GM12892 (cell line): ENCODE measurements around the gene RRP1B. TPM values are rescaled to one million over a fixed set of nuclear protein-coding genes. Genes with fewer than 3 reads are reported as not detected.
"Not testable (repeated sequence)": the region's sequence is repeated elsewhere in the genome, so short reads cannot be mapped to it uniquely, and the experiment has no call there.

Experiments
- DNase-seq: peaks from one replicate; pipeline ENCODE4 v3.0.0; 2011; ENCODE audit not compliant: insufficient read length
- FAIRE-seq: peaks from 2 replicates; lab custom pipeline; 2011; peaks lifted over from hg19 to GRCh38; lab: Jason Lieb, UNC
- POLR2A ChIP-seq: IDR thresholded peaks from 2 replicates; pipeline ENCODE4 v1.6.1; 2011; ENCODE audit warnings: low read depth, low read length, control low read depth
- POLR2AphosphoS5 ChIP-seq: IDR thresholded peaks from 2 replicates; pipeline ENCODE4 v1.6.1; 2011; ENCODE audit warnings: low read depth, low read length, control low read depth
- TAF1 ChIP-seq: IDR thresholded peaks from 2 replicates; pipeline ENCODE4 v1.6.1; 2011; ENCODE audit warnings: low read depth, mild to moderate bottlenecking, control low read depth, low read length, borderline replicate concordance
- polyA plus RNA-seq: library from polyadenylated mRNA; unstranded; fragments of >200 nt; gene quantifications from one replicate; pipeline ENCODE4 v1.2.1, GENCODE V29; 2012; ENCODE audit warnings: missing spikeins, inconsistent platforms; ENCODE audit not compliant: missing spikeins

RRP1B gene, protein sequence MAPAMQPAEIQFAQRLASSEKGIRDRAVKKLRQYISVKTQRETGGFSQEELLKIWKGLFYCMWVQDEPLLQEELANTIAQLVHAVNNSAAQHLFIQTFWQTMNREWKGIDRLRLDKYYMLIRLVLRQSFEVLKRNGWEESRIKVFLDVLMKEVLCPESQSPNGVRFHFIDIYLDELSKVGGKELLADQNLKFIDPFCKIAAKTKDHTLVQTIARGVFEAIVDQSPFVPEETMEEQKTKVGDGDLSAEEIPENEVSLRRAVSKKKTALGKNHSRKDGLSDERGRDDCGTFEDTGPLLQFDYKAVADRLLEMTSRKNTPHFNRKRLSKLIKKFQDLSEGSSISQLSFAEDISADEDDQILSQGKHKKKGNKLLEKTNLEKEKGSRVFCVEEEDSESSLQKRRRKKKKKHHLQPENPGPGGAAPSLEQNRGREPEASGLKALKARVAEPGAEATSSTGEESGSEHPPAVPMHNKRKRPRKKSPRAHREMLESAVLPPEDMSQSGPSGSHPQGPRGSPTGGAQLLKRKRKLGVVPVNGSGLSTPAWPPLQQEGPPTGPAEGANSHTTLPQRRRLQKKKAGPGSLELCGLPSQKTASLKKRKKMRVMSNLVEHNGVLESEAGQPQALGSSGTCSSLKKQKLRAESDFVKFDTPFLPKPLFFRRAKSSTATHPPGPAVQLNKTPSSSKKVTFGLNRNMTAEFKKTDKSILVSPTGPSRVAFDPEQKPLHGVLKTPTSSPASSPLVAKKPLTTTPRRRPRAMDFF
- 14.1 TPM for polyA plus RNA-seq

DNA sequence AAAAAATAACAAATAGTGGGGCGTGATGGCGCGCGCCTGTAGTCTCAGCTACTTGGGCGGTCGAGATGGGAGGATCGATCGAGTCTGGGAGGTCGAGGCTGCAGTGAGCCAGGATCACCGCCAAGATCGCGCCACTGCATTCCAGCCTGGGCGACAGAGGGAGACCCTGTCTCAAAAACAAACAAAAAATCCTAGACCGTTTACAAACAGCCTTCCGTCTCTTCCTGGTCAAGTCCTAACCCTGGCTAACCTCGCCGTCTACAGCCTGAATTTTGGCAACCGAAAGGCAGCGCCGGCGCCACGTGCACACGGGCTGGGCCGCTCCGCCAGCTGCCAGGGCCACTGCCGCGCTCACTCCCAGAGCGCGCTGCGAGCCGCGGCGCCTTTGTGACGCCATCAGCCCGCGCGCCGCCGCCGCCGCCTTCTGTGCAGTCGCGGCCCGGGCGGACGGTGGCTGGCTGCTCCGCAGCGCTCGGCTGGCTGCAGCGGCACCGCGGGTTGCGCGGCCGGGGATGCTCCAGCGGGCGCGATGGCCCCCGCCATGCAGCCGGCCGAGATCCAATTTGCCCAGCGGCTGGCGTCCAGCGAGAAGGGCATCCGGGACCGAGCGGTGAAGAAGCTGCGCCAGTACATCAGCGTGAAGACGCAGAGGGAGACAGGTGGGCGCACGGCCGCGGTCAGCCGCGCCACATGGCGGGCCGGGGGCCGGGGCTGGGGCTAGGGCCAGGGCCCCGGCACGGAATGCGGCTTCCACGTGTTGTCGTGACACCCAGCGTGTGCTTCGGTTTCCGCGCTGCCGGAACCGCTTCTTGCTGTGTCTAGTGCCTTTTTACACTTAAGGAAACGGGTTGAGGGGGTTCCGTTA, at the start of gene RRP1B, which contains the start of gene HSF2BP:
Gene RRP1B (plus strand): TSS at position 425 of the 865 bp plus-strand sequence. CDS start 105 bp downstream, at position 530.
Gene HSF2BP (minus strand): TSS at position 353 of the 865 bp plus-strand sequence. CDS start 1,392 bp downstream, outside the sequence.
- TF ChIP-seq TAF1 (peak; percentile 78; the same call in 1 of the 2 replicates), POLR2A (peak; percentile 94), POLR2AphosphoS5 (peak; percentile 68)
- DNase-seq, result peak; percentile 93
- FAIRE-seq, result peak; percentile 92

DNA sequence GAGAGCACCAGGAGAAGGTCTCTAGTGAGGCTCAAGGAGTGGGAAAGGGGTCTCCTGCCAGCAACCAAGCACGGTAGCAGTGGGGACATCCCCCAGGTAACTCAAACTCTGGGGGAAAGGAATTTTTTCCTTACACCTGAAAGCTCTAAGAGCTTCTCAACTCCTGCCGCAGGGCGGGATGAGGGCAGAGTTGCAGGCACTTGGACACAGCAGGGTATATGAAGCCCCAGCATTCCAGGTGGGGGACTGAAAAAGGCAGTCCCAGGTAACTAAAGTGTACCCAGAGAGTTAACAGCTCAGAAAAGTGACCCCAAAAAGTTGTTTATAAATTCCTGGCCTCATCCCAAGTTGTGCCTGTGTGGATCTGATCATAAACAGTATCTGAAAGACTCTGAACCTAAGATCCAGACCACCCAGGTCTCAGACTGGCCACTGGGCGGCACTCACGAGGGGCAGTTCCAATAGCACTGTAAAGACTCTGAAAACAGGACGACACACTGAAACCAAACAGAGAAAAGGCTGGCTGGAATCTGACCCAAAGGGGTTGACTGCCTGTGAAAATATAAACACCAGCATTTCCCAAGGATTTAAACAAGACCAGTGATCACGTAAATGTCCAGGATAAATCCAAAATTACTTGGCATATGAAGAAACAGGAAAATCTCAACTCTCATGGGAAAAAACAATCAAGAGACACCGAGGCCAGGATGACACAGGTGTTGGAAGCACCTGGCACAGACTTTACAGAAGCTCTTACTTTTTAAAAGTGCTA, 47.6 kb upstream of the RRP1B start:
- TF ChIP-seq POLR2AphosphoS5, result no peak
- TF ChIP-seq POLR2A, result no peak
- no peak for TF ChIP-seq TAF1
- DNase-seq (no peak), FAIRE-seq (no peak)

DNA sequence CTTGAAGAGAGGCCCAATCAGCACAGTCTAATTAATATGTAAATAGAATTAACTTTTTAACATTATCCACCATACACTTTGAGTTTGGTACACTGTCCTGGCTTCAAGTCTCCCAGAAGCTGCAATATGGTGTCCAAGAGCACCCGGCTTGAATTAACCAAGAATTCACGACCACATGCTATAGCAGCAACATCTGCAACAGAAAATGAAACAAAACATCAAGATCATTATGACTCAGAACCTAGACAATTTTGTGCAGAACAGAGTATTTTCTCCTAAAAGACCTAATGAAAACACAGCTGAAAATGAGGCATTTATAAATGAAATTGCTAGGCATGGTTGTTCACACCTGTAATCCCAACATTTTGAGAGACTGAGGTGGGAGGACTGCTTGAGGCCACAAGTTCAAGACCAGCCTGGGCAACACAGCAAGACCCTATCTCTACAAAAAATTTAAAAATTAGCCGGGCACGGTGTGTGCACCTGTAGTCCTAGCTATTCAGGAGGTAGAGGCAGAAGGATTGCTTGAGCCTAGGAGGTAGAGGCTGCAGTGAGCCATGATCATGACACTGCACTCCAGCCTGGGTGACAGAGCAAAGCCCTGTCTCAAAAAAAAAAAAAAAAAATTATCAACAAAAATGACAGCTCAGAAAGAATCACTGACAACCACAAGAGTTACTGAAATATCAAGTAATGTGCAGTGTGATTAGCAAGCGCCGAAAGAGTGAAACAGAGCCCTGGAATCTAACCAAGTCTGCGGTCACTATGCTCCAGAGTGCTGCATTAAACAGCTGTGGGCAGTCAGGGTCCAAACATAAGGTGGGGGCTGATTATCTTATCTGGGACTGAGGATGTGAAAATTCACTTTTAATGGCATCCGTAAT, 45.4 kb upstream of the RRP1B start:
- DNase-seq, result peak; percentile 34
- TF ChIP-seq TAF1, result no peak
- no peak for FAIRE-seq

DNA sequence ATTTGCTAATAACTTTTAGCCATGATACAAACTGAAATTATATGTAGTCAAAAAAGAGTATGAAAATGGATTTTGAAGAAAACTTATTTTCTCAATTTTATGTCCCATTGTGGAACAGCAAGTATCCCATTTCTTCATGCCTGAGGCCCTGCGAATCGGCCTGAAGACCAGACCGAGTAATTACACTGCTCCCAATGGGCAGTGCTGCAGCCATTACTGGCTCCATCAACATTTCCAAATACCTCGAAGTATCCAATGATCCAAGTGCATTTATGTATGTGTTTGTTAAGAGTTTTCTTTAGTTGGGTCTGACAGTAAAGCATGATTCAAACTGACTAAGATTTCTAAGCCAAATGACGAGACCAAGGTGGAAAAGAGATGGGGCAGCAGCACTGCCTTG, 44.5 kb upstream of the RRP1B start:
- TF ChIP-seq POLR2AphosphoS5, result no peak
- TF ChIP-seq POLR2A, result no peak
- no peak for TF ChIP-seq TAF1
- DNase-seq (no peak), FAIRE-seq (no peak)

DNA sequence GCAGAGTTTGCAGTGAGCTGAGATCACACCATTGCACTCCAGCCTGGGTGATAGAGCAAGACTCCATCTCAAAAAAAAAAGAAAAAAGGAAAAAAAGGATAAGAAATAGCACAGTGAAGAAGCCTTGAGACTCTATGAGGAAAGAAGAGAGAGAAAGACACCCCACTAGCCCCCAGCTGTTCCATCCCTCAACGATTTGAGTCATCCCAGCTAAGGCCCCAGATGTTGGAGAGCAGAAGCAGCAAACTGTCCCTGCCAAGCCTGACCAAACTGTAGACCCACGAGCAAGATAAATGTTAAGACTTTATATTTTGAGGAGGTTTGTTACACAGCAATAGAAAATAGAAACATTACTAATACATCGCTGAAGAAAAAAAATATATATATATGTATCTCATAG, 42.5 kb upstream of the RRP1B start:
- not testable (repeated sequence) for FAIRE-seq, DNase-seq

DNA sequence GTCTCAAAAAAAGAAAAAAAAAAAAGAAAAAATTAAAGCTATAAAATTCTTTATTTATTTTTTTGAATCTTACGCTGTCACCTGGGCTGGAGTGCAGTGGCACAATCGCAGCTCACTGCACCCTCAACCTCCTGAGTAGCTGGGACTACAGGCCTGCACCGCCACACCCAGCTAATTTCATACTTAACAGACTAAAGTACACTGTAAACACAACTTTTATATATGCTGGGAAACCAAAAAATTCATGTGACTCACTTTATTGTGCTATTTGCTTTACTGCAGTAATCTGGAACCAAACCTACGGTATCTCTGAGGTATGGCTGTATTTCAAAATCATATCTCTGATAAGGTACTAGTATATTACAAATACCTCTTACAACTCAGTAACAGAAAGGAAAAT, 40.4 kb upstream of the RRP1B start:
- TF ChIP-seq POLR2AphosphoS5 (no peak), POLR2A (no peak), TAF1 (no peak)
- FAIRE-seq, result no peak
- DNase-seq, result no peak

DNA sequence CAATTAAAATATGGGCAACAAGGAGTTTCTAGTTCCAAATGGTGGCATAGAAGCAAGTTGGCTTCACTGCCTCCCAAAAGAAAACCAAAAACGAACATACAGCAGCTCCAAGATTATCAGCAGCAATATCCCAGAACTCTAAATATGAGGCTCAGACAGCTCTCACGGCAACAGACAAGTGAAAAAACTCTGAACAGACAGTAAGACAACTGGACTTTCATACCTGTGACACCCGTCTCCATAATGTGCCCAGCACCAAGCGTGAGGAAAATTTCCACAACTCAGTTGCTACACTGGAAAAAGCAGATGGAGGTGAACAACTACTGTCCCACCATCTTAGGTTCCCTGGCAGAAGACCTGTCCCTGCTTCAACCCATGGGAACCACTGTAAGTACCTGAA, 40.0 kb upstream of the RRP1B start:
- no peak for FAIRE-seq
- no peak for TF ChIP-seq TAF1
- no peak for TF ChIP-seq POLR2A
- TF ChIP-seq POLR2AphosphoS5, result no peak
- DNase-seq, result no peak

DNA sequence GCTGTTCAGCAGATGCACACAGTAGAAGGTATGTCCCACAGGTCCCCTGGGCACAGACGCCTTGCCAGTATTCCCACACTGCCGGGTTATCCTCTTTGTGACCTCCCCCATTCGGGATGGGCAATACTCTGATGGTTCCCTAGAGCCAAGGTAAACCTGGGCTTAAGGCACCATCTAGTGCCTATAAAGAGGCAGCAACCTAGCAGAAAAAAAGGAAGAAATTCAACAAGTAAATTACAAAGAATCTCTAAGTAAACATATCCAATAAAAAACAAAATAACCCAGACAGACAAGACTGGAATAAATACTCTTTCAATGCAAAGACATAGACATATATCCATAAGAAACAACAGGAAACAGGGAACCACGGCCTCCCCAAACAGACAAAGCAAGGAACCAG, 39.5 kb upstream of the RRP1B start:
- FAIRE-seq, result no peak
- TF ChIP-seq POLR2AphosphoS5 (no peak), POLR2A (no peak), TAF1 (no peak)
- no peak for DNase-seq

DNA sequence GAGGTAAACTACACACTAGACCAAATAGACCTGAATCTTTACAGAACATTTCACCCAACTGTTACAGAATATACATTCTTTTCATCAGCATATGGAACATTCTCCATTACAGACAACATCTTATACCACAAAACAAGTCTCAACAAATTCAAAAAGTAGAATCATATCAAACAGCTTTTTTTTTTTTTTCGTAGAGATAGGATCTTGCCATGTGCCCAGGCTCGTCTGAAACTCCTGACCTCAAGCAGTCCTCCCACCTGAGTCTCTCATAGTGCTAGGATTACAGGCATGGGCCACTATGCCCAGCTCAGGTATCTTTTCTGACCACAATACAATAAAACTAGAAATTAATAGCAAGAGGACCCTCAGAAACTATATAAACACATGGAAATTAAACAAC, 36.6 kb upstream of the RRP1B start:
- TF ChIP-seq POLR2A (no peak), TAF1 (no peak), POLR2AphosphoS5 (no peak)
- DNase-seq (no peak), FAIRE-seq (no peak)

DNA sequence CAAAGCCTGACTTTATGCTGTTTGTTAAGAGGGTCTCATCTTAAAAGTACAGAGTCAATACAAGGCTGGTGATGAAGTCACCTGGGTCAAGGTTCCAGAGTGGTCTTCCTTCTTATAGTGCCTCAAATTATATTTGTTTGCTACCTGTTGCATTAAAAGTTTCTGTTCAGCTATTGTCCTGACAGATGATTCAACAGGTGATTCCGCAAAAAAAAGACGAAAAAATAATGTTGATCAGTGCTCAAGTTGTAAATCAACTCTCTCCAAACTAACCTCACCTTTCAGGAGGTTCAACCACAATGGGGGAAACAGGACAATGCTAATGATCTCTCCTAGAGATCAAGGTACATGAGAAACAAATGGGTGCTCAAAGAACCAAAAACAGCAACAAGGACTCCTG, 35.8 kb upstream of the RRP1B start:
- no peak for TF ChIP-seq TAF1
- TF ChIP-seq POLR2A, result no peak
- TF ChIP-seq POLR2AphosphoS5, result no peak
- no peak for DNase-seq
- FAIRE-seq, result no peak
